ENCODE measurements around the gene SYT8.

Gene SYT8

GRCh38 chr11:1829039-1829820 is 5.6 kb upstream of the SYT8 start:
- no peak for TF ChIP-seq CTCF (conservative IDR thresholded peaks at IDR 0.05; ENCODE audit: low read depth, low read length)
- DNase-seq (ENCODE audit: low read depth), result peak; percentile 81
- H3K4me3 ChIP-seq (ENCODE audit: low read length), result no peak overlapping the region

- no peak for DNase-seq (ENCODE audit: low read depth)
- no peak overlapping the region for H3K4me3 ChIP-seq (ENCODE audit: low read length)
- TF ChIP-seq CTCF (conservative IDR thresholded peaks at IDR 0.05; ENCODE audit: low read depth, low read length), result no peak
These were observed 4.8 kb upstream of the SYT8 start for GRCh38 chr11:1830004-1830321.

- no peak overlapping the region for H3K4me3 ChIP-seq (ENCODE audit: low read length)
- DNase-seq (ENCODE audit: low read depth), result no peak
- TF ChIP-seq CTCF (conservative IDR thresholded peaks at IDR 0.05; ENCODE audit: low read depth, low read length), result no peak
These were observed 4.2 kb upstream of the SYT8 start for GRCh38 chr11:1830322-1831223.

GRCh38 chr11:1831338-1832210 is 3.2 kb upstream of the SYT8 start:
- DNase-seq (ENCODE audit: low read depth), result no peak
- TF ChIP-seq CTCF (conservative IDR thresholded peaks at IDR 0.05; ENCODE audit: low read depth, low read length), result no peak
- no peak overlapping the region for H3K4me3 ChIP-seq (ENCODE audit: low read length)

GRCh38 chr11:1832211-1832919 is 2.4 kb upstream of the SYT8 start:
- TF ChIP-seq CTCF (conservative IDR thresholded peaks at IDR 0.05; ENCODE audit: low read depth, low read length), result peak; percentile 91
- peak overlapping the region; percentile 24 for H3K4me3 ChIP-seq (ENCODE audit: low read length)
- no peak for DNase-seq (ENCODE audit: low read depth)

GRCh38 chr11:1832920-1833295 is 1.9 kb upstream of the SYT8 start:
- no peak for DNase-seq (ENCODE audit: low read depth)
- H3K4me3 ChIP-seq (ENCODE audit: low read length), result no peak overlapping the region
- TF ChIP-seq CTCF (conservative IDR thresholded peaks at IDR 0.05; ENCODE audit: low read depth, low read length), result no peak
